Natural killer cell treated with Interleukin-12 subunit alpha and Interleukin-12 subunit beta and Interleukin-15 and Interleukin-18, amount 100 ng/mL, for 72 hours (primary cell): ENCODE results near the gene UMODL1. TPM values are rescaled to one million over a fixed set of nuclear protein-coding genes. Genes with fewer than 3 reads are reported as not detected.

ENCODE experiments used
- ATAC-seq, 2 donors: fragments of 150-1000 bp; cut with Tn5 transposase in 1 of 2; sonication (Bioruptor Pico), chemical (Tn5 transposase) in 1 of 2; 2 replicates each; pipeline ENCODE4 v1.10.0; 2021
- DNase-seq: peaks from one replicate; pipeline ENCODE4 v3.0.0; 2022; ENCODE audit warnings: low spot score
- H3K27ac Mint-ChIP-seq, 2 donors: 1 replicate in 1 of 2; 2 replicates in 1 of 2; pipeline ENCODE4 v1.8.0; 2022; ENCODE audit warnings: mixed read lengths in 2 of 2, mild to moderate bottlenecking in 1 of 2, moderate library complexity in 1 of 2
- H3K27me3 Mint-ChIP-seq, 2 donors: 1 replicate in 1 of 2; 2 replicates in 1 of 2; pipeline ENCODE4 v1.8.0; 2022; ENCODE audit warnings: mixed read lengths in 2 of 2
- H3K36me3 Mint-ChIP-seq: one replicate; pipeline ENCODE4 v1.8.0; 2022; ENCODE audit warnings: mixed read lengths
- H3K4me1 Mint-ChIP-seq, 2 donors: 1 replicate in 1 of 2; 2 replicates in 1 of 2; pipeline ENCODE4 v1.8.0; 2022; ENCODE audit warnings: low read depth in 2 of 2, mixed read lengths in 2 of 2, mild to moderate bottlenecking in 1 of 2
- H3K4me3 Mint-ChIP-seq: one replicate; pipeline ENCODE4 v1.8.0; 2022; ENCODE audit warnings: mixed read lengths
- H3K9me3 Mint-ChIP-seq: 2 replicates; pipeline ENCODE4 v1.8.0; 2022; ENCODE audit warnings: mixed read lengths
- total RNA-seq, 2 donors: library from RNA; stranded (reverse); gene quantifications; one replicate each; pipeline ENCODE4 v1.2.3, GENCODE V29; 2022

The UMODL1 gene
- total RNA-seq, 2 donors from 2014 or later = not detected

GRCh38 chr21:42144221-42144620 lies 73.1 kb downstream of the UMODL1 start:
- DNase-seq (peak; percentile 38), ATAC-seq (no peak)
- Mint-ChIP-seq H3K9me3 (no peaks in the 10 kb centered on the region), H3K4me3 (no peak overlapping the region), H3K4me1 (peaks cover 12 to 24% of the 10 kb centered on the region in 2 donors), H3K27me3 (peaks cover 15 to 16% of the 10 kb centered on the region in 2 donors), H3K27ac (no peak overlapping the region), H3K36me3 (no peaks in the 10 kb centered on the region)

DNA sequence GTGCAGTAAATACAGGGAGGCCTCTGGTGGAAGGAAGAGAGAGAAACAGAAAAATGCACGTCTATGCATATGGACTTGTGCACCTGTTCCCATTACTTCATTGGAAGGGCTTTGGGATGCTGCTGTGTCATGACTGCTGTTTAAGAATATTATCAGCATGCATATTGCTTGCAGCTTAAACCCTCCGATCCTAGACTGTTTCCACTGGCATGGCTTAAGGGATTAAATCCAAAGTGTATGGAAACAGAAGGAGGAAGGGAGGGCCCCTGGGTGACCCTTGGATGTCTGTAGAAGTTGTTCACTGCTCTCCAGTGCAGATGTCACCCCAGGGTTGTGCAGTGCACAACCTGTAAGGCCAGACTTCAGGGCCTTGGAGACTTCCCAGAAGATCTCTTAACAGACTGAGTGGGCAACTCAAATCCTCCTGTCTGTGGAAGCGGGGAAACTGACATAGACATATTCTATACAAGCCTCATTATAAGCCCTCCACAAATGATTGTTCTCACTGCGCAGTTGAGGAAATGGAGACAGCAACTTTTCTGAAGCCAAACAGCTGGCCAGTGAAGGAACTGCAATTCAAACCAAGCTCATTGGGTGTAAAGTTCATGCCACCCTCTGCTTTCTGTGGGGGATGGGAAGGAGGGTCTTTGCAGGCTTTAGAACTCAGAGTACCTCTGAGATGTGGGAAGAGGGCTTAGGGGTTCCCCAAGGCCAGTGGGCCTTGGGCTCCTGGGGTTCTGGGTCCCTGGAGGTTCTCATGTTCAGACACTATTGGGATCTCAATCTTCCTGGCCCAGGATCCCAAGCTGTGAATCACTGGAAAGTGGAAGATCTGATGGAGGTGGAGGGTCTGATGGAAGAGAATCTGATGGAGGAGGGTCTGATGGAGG lies 73.8 kb downstream of the UMODL1 start:
- peak overlapping the region in 1 of 2 donors; percentile 50 for H3K27ac Mint-ChIP-seq
- no peak for ATAC-seq
- H3K27me3 Mint-ChIP-seq = peaks cover 14 to 15% of the 10 kb centered on the region in 2 donors
- H3K4me3 Mint-ChIP-seq = no peak overlapping the region
- no peak for DNase-seq
- peaks cover 12 to 24% of the 10 kb centered on the region in 2 donors for H3K4me1 Mint-ChIP-seq
- H3K9me3 Mint-ChIP-seq = no peaks in the 10 kb centered on the region
- no peaks in the 10 kb centered on the region for H3K36me3 Mint-ChIP-seq

DNA sequence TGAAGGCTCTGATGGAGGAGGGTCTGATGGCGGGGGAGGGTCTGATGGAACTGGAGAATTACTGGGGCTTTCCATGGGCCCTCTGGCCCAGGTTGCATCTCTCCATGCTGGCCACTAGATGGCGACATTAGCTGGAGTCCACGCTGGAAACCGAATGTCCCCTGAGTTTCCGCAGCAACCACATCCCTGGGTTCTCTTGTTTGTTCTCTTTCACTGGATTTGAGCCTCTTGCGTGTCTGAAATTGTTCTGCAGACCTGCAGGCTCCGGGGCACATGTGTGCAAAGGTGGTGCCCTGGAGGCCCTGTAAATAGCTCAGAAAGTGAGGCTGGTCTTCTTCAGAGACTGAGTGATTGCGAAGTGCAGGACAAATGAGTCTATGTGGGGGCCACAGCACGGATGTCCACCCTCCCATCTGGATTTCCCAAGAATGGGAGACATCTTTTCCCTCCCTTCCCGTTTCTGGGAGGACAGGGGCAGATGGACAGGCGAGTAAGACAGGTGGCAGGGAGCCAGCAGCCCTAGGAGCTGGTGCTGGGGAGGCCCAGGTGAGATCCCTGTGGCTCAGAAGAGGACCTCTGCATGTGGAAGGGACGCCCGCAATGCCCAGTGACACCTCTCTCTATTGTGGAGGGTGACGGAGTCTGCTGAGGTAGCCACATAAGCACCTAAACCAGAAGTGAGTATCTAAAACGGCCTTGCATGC lies 74.6 kb downstream of the UMODL1 start:
- H3K4me1 Mint-ChIP-seq = peaks cover 12 to 24% of the 10 kb centered on the region in 2 donors
- H3K9me3 Mint-ChIP-seq = no peaks in the 10 kb centered on the region
- peaks cover 11 to 15% of the 10 kb centered on the region in 2 donors for H3K27me3 Mint-ChIP-seq
- H3K4me3 Mint-ChIP-seq = no peak overlapping the region
- H3K27ac Mint-ChIP-seq = peak overlapping the region in 1 of 2 donors; percentile 50
- H3K36me3 Mint-ChIP-seq = no peaks in the 10 kb centered on the region
- peak; percentile 71 for DNase-seq
- peak; percentile 63 to 75 for ATAC-seq

DNA sequence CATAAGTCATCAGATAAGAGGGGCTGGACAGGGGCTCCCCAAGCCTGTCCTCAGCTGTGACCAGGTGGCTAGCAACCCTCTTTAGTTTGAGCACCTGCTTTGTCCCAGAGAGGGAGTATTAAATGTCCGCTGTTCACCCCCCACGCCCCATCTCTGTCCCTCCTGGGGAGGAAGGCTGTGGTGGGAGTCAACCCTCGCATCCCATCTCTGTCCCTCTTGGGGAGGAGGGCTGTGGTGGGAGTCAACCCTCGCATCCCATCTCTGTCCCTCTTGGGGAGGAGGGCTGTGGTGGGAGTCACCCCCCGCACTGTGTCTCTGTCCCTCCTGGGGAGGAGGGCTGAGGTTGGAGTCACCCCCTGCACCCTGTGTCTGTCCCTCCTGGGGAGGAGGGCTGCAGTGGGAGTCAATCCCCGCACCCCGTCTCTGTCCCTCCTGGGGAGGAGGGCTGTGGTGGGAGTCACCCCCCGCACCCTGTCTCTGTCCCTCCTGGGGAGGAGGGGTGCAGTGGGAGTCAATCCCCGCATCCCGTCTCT lies 75.2 kb downstream of the UMODL1 start:
- DNase-seq (no peak), ATAC-seq (no peak)
- no peaks in the 10 kb centered on the region for H3K36me3 Mint-ChIP-seq
- H3K4me1 Mint-ChIP-seq = peaks cover 12 to 24% of the 10 kb centered on the region in 2 donors
- no peak overlapping the region for H3K27ac Mint-ChIP-seq
- peaks cover 11 to 15% of the 10 kb centered on the region in 2 donors for H3K27me3 Mint-ChIP-seq
- no peak overlapping the region for H3K4me3 Mint-ChIP-seq
- no peaks in the 10 kb centered on the region for H3K9me3 Mint-ChIP-seq

GRCh38 chr21:42146821-42147220 lies 75.7 kb downstream of the UMODL1 start:
- peak; percentile 16 for DNase-seq
- H3K27ac Mint-ChIP-seq = no peak overlapping the region

DNA sequence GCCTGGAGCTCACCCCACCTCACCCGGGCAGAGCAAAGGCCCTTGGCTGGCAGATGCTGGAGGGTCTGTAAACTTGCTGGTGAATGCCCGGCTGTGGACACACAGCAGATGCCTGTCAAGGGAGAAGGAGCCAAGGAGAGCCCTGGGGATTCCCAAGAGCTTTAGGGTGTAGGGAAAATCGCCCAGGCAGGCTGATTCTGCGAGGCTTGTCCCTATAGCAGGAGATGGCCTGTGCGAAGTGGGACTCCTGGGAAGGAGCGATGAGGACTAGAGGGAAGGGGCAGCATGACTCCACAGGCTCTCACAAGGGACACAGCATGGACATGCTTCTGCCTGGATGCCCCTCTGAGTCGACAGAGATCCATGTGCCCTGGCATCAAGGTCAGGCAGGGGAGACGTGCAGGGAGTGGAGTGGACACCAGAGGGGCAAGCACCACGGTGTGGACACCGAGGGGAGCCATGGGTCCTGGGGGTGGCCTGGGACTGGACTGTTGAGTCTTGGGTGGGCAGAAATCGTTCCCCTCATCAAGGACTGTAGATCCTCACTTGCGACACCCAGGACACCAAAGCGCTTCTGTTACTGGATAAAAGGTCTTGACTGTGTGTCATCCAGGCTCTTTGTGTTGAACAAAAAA lies 76.4 kb downstream of the UMODL1 start:
- Mint-ChIP-seq H3K4me3 (no peak overlapping the region), H3K27me3 (peaks cover 11% of the 10 kb centered on the region in 2 donors), H3K27ac (peak overlapping the region in 1 of 2 donors; percentile 50), H3K4me1 (peaks cover 12 to 21% of the 10 kb centered on the region in 2 donors), H3K36me3 (no peaks in the 10 kb centered on the region), H3K9me3 (no peaks in the 10 kb centered on the region)
- ATAC-seq (no peak), DNase-seq (no peak)

More at GRCh38 chr21:42146821-42147220, 75.7 kb downstream of the UMODL1 start:
- Mint-ChIP-seq H3K4me1 (peaks cover 12 to 24% of the 10 kb centered on the region in 2 donors), H3K9me3 (no peaks in the 10 kb centered on the region), H3K4me3 (no peak overlapping the region), H3K27me3 (peaks cover 11 to 15% of the 10 kb centered on the region in 2 donors), H3K36me3 (no peaks in the 10 kb centered on the region)
- no peak for ATAC-seq

DNA sequence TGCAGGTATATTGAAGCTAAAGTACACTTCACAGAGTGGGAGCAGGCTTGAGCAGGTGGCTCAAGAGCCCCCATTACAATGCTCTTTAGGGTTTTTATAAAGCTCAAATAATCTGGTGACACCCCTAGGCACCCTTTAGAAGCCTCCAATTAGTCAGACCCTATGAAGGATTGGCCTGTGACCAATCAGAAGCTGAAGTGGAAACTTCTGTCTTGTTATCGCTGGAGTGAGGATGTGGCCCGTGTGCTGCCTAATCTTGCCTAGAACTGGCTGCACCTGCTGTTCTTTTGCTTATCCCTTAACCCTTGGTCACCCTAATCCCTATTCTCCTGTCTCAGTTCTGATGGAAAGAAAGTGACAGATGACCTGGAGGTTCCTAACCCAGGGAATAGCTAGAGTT lies 77.0 kb downstream of the UMODL1 start:
- Mint-ChIP-seq H3K9me3 (no peaks in the 10 kb centered on the region), H3K27me3 (peaks cover 8 to 12% of the 10 kb centered on the region in 2 donors), H3K4me1 (peaks cover 13 to 15% of the 10 kb centered on the region in 2 donors), H3K4me3 (no peak overlapping the region), H3K27ac (no peak overlapping the region), H3K36me3 (no peaks in the 10 kb centered on the region)
- ATAC-seq = no peak
- DNase-seq = no peak

- Mint-ChIP-seq H3K9me3 (no peaks in the 10 kb centered on the region), H3K4me1 (peaks cover 13 to 15% of the 10 kb centered on the region in 2 donors), H3K36me3 (no peaks in the 10 kb centered on the region), H3K27me3 (peaks cover 8 to 16% of the 10 kb centered on the region in 2 donors), H3K27ac (no peak overlapping the region), H3K4me3 (no peak overlapping the region)
- DNase-seq (no peak), ATAC-seq (no peak)
Observed at GRCh38 chr21:42148584-42148983, 77.5 kb downstream of the UMODL1 start.

DNA sequence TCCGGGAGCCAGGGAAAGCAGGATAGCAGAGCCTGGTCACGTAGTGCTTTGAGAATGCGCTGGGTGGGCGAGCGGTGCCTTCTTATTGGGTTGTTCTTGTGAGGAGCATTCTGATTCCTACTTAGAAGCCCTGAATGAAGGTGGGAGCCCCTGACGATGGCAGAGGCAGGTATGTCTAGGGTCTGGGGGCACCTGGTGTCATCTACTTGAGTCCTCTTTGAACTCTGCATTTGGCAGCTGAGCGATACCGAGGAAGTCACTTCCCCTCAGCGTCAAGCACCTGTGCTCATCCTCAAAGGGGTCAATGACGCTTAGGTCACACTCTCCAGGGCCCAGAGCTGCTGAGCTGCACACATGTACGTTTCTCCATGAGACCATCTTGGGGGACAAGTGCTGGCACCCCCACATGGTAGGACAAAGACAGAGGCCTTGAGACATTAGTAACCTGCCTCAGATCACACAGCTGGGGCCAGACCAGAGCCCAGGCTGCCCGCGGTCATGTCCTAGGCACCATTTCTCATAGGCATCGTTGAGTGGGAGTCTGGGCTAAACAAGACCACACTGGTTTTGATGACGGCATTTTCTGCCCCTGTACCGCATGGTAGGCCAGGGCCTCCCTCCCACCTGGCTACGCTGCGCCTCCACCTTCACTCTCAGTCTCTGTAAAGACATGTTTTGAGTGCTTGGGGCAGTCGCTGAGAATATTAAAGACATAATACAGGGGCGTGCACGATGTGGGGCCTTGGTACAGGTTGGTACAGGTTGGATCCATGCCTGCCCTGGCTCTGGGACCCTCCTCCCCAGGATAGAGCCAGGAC lies 78.7 kb downstream of the UMODL1 start:
- peaks cover 0 to 10% of the 10 kb centered on the region in 2 donors for H3K27me3 Mint-ChIP-seq
- H3K36me3 Mint-ChIP-seq = no peaks in the 10 kb centered on the region
- no peak overlapping the region for H3K4me3 Mint-ChIP-seq
- H3K9me3 Mint-ChIP-seq = no peaks in the 10 kb centered on the region
- DNase-seq (no peak), ATAC-seq (no peak)
- H3K27ac Mint-ChIP-seq = no peak overlapping the region
- H3K4me1 Mint-ChIP-seq = peaks cover 9 to 17% of the 10 kb centered on the region in 2 donors

GRCh38 chr21:42150474-42151085 lies 79.5 kb downstream of the UMODL1 start:
- H3K27ac Mint-ChIP-seq = no peak overlapping the region
- ATAC-seq = no peak
- no peaks in the 10 kb centered on the region for H3K9me3 Mint-ChIP-seq
- DNase-seq = no peak
- no peak overlapping the region for H3K4me3 Mint-ChIP-seq
- peaks cover 3 to 16% of the 10 kb centered on the region in 2 donors for H3K4me1 Mint-ChIP-seq
- H3K36me3 Mint-ChIP-seq = no peaks in the 10 kb centered on the region
- H3K27me3 Mint-ChIP-seq = peaks cover 0 to 13% of the 10 kb centered on the region in 2 donors

DNA sequence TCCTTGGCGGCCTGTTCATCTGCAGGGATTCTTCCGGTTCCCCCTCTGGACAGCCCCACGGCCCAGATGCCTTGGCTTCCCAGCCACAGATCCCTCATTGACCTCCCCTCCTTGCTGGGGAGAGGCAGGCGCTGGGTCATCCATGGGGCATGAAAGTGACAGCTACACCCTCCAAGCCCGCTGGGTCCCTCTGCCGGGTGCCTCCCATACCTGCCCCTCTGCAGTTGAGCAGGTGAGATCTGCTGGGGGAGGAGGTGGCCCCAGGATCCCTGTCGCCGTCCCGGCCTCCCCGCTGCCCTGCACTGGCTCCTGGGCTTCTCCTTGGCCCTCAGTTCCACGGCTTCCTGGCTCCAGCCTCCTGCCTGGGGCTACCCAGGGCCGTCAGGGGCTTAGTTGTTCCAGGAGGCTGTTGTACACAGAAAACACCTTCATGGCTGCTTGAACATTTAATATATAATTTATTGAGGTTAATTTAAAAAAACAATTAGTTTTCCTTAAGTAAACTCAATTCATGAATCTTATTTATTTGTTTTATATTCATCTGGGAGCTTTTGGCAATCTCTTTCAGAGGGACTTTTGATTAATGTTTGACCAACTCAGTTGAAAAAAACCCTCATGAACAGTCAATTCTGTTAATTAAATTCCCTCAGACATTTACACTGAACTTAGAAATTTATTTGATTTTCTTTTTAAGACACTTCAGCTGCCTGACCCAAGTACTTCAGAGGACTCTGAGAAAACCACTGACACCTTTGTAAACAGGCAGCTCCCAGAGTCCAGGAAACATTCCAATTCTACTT lies 80.2 kb downstream of the UMODL1 start:
- Mint-ChIP-seq H3K4me1 (peaks cover 0 to 17% of the 10 kb centered on the region in 2 donors), H3K4me3 (no peak overlapping the region), H3K36me3 (no peaks in the 10 kb centered on the region), H3K9me3 (no peaks in the 10 kb centered on the region), H3K27ac (no peak overlapping the region), H3K27me3 (peaks cover 0 to 17% of the 10 kb centered on the region in 2 donors)
- ATAC-seq (peak in 1 of 2 donors; percentile 8), DNase-seq (no peak)

DNA sequence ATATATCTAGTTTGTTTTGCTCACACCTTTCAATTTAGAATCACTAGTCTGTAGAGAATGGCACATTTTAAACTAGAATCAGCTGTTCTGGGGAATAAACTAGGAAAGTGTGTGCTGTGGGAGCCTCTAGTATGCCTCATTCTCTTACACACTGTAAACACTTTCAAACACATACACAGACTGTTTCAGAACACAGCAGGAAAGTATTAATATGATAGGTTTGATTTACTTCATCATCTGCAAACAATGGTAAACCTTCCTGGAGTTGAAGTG lies 80.8 kb downstream of the UMODL1 start:
- no peaks in the 10 kb centered on the region for H3K9me3 Mint-ChIP-seq
- ATAC-seq = no peak
- no peak for DNase-seq
- peaks cover 0 to 17% of the 10 kb centered on the region in 2 donors for H3K27me3 Mint-ChIP-seq
- H3K36me3 Mint-ChIP-seq = no peaks in the 10 kb centered on the region
- no peak overlapping the region for H3K4me3 Mint-ChIP-seq
- H3K4me1 Mint-ChIP-seq = peaks cover 0 to 17% of the 10 kb centered on the region in 2 donors
- no peak overlapping the region for H3K27ac Mint-ChIP-seq
